A673 (cell line): ENCODE measurements around the gene WDR20.

Experiments used
- EZH2 ChIP-seq: fragments of 200-600 bp; sonication (generic); IDR thresholded peaks from 2 replicates; pipeline ENCODE4 v1.6.1; 2017; ENCODE audit warnings: borderline replicate concordance, low read depth, mild to moderate bottlenecking, mixed read lengths, antibody characterized with exemption, low read length; ENCODE audit not compliant: poor library complexity, severe bottlenecking
- TF ChIP-seq, protein P1 (sequence below): fragments of 300-800, 200-600 bp; sonication (generic); conservative IDR thresholded peaks from 2 replicates; pipeline ENCODE4 v1.5.1; 2017; ENCODE audit warnings: low read depth, mild to moderate bottlenecking, antibody characterized with exemption, low read length, moderate library complexity, mixed read lengths

DNA sequence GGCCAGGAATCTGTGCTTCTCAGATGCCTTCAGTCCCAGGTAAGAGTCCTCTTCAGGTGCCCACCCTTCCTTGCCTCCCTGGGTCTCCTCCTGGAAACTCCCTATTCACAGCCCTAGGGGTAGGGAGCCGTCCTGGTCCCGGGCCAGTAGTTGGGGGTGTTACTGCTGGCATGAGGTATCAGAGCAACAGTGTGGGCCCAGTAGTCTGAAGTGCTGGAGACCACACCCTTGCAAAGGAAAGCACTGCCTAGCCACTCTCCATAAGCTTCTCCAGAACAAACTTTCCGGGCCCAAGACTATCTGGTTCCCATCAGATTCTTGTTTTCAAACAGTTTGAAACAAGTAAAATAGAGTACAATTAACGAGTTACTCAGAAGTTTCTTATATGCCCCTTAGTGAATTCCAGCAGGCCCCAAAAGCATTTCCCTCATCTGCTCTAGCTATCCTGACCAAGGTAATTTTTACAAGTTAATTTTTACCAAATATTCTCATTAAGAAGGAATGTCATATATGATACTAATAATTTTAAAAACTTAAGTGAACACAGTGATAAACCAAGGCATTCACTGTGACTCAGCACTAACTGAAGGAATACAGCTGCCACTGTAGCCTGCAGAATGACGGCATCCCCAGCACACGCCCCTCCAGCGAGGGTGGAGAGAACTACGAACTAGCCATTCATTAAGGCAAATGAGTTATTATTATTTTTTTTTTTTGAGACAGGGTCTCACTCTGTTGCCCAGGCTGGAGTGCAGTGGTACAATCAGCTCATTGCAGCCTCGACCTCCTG lies 115.9 kb downstream of the WDR20 start:
- TF ChIP-seq, protein P1, sequence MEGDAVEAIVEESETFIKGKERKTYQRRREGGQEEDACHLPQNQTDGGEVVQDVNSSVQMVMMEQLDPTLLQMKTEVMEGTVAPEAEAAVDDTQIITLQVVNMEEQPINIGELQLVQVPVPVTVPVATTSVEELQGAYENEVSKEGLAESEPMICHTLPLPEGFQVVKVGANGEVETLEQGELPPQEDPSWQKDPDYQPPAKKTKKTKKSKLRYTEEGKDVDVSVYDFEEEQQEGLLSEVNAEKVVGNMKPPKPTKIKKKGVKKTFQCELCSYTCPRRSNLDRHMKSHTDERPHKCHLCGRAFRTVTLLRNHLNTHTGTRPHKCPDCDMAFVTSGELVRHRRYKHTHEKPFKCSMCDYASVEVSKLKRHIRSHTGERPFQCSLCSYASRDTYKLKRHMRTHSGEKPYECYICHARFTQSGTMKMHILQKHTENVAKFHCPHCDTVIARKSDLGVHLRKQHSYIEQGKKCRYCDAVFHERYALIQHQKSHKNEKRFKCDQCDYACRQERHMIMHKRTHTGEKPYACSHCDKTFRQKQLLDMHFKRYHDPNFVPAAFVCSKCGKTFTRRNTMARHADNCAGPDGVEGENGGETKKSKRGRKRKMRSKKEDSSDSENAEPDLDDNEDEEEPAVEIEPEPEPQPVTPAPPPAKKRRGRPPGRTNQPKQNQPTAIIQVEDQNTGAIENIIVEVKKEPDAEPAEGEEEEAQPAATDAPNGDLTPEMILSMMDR: no peak
- TF ChIP-seq EZH2: no peak
